AG08396 (cell line): ENCODE data around the gene RNF130.
"Not testable (repeated sequence)": the region's sequence is repeated elsewhere in the genome, so short reads cannot be mapped to it uniquely, and the experiment has no call there.

ENCODE experiments used
- DNase-seq: peaks from one replicate; pipeline ENCODE4 v3.0.0; 2012; ENCODE audit warnings: low spot score, mixed read lengths

The RNF130 gene

DNA sequence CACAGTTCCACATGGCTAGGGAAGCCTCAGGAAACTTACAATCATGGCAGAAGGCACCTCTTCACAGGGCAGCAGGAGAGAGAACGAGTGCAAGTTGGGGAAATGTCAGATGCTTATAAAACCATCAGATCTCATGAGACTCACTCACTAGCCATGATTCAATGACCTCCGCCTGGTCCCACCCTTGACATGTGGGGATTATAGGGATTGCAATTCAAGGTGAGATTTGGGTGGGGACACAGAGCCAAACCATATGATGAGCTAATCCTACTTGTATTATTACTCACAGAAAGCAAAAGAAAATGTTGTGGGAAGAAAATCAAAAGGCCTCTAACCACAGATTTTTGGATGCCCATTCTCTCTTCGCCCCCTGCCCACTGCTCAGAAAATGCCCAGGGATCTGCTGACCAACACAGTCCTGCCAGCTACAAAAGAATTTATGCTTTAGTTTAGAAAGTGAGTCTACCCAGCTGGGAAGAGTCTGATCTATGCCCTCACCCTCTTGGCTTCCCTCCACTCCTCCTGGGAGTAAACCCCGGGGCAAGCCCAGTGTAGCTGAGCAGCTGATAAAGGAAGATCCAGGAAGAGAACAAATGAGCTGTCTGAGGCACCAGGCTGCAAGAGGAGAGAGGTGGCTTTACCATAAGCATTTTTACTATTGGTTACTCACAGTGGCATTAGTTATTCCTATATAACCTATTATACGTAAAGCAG lies 53.1 kb downstream of the RNF130 start:
- DNase-seq: no peak

DNA sequence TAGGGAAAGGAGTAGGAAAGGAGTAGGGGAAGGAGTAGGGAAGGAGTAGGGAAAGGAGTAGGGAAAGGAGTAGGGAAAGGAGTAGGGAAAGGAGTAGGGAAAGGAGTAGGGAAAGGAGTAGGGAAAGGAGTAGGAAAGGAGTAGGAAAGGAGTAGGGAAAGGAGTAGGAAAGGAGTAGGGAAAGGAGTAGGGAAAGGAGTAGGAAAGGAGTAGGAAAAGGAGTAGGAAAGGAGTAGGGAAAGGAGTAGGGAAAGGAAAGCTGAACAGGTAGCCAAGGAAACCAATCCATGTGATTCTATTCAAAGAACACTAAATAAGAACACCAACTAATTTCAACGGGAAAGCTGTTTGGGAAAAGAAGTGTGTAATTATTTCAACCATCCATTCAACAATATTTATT lies 56.0 kb downstream of the RNF130 start:
- not testable (repeated sequence) for DNase-seq

DNA sequence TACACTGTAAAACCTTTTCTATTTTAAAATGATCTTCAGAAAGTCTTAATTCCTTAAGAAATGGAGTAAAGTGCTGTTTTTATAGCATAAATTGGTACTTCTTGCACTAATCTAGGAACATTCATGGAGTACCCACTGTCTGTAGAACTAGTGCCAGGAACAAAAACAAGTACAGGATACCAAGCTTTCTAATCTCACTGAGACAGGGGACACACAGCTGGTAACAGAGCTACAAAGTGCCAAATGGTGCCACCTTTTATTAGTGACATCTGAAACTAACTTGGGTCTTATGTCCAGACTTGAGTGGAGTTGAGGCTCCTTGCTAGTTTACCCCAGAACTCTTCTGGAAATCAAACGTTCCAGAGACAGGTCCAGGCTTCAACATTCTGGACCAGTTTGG lies 57.9 kb downstream of the RNF130 start:
- no peak for DNase-seq

DNA sequence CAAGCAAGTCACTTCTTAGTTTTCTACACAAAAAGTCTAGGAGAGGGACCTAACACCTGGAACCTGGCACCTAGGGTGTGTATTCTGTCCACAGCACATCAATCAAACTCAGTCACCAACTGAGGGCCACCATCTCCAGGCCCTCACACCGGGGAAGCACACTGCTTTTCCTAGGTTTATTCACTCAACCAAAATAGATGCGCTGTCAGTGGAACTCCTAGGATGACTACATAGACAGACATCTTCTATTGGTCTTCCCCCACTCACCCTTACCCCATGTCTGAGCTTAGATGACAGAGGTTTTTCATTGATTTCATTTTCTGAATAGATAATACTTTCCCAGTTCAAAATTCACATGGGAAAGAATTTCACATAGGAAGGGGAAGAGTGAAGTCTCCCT lies 59.2 kb downstream of the RNF130 start:
- DNase-seq: no peak

DNA sequence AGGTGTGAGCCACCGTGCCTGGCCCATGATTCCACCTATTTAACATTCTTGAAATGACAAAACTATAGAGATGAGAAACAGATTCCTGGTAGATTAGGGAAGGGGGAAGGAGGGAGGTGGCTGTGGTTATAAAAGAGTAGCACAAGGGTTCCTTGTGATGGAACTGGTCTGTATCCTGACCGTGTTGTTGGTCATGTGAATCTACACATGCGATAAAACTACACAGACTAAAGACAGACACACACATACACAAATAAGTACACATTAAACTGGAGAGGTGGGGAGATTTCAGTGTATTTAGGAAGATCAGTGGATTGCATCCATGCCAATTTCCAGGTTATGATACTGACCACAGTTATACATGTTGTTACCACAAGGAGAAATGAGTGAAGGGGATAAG lies 60.9 kb downstream of the RNF130 start:
- no peak for DNase-seq

- no peak for DNase-seq
These were observed 62.0 kb downstream of the RNF130 start for GRCh38 chr5:180009581-180009980.

- DNase-seq: no peak
These were observed 63.1 kb downstream of the RNF130 start for GRCh38 chr5:180008433-180008832.

DNA sequence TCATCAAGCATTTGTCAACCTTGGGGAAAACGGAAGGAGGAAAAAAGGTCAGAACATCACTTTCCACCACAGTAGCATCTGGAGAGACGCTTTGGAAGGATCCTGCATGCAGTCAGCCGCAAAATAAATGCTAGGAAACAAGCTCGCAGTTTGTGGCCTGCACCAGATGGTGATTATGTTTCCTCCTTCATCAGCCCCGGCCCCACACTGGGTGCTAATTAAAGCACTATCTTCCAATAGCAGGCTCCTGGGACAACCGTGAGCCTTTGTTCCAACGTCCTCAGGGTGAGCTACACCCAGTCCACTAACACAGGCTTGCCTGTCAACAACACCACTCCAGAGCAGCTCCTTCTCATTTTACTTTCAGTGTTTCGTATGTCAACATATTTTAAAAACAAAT lies 64.0 kb downstream of the RNF130 start:
- no peak for DNase-seq

DNA sequence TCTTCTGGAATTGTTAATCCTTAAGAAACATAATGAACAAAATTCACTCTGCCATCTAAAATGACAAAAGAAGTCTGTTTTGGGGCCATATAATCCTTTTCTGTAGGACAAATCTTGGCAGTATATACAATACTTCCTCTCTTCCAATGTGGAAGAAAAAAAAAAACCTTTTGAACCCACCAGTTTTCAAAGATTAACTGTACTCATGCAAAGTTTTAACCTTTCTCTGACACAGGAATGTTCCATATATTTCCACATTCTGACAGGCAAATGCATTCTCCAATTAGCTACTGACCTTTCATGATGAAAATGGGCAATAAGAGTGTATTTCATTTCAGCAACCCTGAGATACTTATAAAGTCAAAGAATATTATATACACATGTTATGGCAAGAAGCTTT lies 65.4 kb downstream of the RNF130 start:
- no peak for DNase-seq

GRCh38 chr5:180003127-180003526 lies 68.4 kb downstream of the RNF130 start:
- no peak for DNase-seq

GRCh38 chr5:180001742-180002141 lies 69.8 kb downstream of the RNF130 start:
- DNase-seq: no peak

DNA sequence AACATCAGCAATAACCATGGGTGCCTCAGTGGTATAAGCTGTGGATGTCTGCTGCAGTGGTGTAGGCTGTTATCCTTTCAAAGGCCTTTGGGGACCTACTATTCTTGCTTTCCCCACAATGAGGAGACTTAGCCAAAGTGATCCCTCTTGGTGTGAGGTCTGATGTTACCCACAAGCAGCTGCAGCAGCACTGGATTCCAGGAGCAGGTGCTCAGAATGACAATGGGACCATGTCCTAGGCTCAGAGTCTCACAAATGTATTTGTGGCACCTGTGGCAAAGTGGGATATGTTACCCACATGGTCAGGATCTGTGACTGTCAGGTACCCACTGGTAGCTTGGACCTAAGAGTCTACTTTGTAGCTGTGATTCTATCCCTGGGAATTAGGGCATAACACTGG lies 70.4 kb downstream of the RNF130 start:
- no peak for DNase-seq

GRCh38 chr5:179998485-179998884 lies 73.1 kb downstream of the RNF130 start:
- no peak for DNase-seq

DNA sequence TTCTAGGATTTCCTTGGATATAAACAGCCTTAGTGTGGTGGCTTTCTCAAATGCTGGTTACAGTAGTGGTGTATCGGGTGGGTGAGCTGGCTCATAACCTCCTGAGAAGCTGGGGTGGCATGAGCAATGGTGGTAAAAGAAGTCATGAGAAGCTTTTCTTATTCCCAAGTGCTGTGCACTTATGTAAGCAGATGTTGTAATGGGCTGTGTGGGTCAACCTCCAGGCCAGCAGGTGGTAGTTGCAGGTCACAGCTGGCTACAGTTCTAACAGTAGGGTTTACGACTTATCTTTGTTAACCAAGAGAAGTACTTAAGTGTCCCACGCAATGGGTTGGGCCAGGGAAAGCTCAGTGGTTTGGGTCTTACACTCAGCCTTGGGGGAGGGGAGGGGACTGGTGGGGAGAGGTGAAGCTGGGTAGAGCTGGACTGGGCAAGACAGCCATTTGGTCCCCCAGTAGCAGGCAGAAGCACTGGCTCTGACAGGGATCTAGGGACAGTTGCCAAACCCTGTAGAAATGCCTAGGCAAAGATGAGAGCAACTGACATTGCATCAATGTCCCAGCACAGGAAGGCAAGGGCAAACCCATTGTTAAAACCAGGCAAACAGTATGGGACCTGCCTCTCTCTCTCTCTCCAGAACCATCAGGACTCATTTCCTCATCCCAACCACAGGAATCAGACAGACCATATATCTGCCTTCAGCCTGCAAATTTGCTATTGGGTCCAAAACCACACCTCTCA lies 76.8 kb downstream of the RNF130 start:
- DNase-seq: no peak

GRCh38 chr5:179992855-179993254 lies 78.7 kb downstream of the RNF130 start:
- DNase-seq: not testable (repeated sequence)

DNA sequence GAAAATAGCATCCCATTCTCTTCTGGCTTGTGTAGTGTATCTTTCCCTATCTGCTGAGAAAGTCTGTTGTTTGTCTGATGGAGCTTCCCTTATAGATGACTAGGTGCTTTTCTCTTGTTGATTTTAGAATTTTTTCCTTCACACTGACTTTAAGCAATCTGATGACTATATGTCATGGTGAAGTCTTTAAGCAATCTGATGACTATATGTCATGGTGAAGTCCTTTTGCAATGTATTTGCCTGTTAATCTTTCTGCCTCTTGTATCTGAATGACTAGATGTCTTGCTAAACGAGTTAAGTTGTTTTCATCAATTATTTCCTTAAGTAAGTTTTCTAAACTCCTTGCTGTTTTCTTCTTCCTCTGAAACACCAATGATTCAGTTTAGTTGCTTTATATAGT lies 80.5 kb downstream of the RNF130 start:
- DNase-seq: no peak

DNA sequence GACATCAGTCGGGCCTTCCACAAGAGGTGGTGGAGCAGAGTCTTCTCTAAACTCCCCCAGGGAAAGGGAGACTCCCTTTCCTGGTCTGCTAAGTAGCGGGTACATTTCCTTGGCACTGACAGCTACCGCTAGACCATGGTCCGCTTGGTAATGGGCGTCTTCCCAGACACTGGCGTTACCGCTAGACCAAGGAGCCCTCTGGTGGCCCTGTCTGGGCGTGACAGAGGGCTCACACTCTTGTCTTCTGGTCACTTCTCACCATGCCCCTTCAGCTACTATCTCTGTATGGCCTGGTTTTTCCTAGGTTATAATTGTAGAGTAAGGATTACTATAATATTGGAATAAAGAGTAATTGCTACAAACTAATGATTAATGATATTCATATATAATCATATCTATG lies 81.0 kb downstream of the RNF130 start:
- not testable (repeated sequence) for DNase-seq

DNA sequence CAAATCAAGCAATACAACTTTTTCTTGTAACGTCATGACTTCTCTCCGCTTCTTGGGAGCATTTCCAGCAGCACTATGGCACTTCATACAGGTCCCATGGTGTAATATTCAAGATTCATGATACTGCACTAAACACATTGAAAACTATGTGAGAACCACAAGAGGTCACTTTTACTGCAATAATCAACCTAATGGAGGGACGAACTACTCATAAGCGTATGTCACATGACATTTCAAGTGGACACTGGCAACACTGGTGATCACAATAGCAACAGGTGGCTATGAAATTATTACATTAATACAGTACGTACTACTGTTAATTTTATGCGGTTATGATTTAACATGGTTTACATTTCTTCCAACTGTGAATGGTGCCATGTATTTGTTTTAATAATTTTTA lies 85.2 kb downstream of the RNF130 start:
- DNase-seq: no peak

GRCh38 chr5:179981636-179982035 lies 89.9 kb downstream of the RNF130 start:
- no peak for DNase-seq

- DNase-seq: no peak
These were observed 90.8 kb downstream of the RNF130 start for GRCh38 chr5:179980767-179981166.

GRCh38 chr5:179978792-179979191 lies 92.8 kb downstream of the RNF130 start:
- no peak for DNase-seq

DNA sequence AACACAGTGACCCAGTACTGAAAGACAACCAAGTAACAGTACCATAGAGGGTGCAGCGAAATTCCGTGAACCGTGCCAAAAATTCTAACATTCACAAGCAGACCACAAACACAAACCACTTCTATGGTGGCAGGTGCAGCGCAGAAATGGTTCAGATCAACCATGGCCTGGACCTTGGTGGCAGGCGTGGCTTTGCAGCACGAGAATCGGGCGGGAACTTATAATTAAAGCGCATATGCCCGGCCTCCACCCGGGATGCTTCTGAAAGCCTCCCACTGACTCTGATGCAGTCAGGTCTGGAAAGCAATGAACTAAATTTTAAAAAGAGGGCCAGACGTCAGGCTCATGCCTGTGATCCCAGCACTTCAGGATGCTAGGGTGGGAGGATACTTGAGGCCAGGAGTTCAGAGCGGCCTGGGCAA lies 95.8 kb downstream of the RNF130 start:
- DNase-seq: no peak

DNA sequence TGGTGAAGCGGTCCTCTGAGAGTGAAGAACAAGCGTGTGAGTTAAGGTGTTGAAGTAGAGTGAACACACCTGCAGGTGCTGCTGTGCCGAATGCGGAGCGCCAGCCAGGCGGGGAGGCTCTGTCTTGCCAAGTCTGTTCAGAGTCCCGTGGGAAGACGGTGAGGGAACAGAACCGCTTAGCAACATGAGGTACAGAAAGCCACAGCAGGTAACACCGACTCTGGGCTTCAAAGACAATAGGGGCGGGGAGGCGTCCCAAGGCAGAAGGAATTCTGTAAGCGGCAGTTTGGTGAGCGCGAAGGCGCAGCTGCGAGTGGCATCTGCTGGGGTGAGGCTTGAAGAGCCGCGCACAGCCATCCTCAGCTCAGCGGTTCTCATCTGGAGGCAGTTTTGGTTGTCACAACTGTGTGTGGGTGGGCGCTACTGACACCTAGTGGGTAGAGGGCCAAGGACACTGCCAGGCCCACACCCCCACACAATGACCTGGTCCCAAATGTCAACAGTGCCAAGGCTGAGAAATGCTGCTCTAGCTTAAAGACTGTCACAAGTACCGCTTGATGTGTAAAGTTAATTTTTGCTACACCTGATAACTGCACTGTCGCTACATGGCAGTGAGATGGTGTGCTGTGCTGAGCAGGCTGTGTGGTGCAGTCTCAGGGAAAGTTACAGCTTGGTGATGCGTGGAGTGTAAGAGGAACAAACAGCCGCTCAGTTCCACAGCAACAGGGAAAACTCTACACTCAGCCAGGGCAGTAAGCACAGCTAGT lies 96.4 kb downstream of the RNF130 start:
- DNase-seq: no peak
